HG02970 (cell line): Measurements from ENCODE around the gene LAMA2.

Source experiments
- ATAC-seq: cut with Tn5 transposase; IDR thresholded peaks from one replicate; pipeline ENCODE4 v1.9.1; 2021; ENCODE audit warnings: mild to moderate bottlenecking, moderate library complexity, moderate number of reproducible peaks; ENCODE audit not compliant: unreplicated experiment, low FRiP score

The LAMA2 gene

GRCh38 chr6:129536271-129536670 lies 653.3 kb downstream of the LAMA2 start:
- no peak for ATAC-seq

GRCh38 chr6:129539032-129539431 lies 656.1 kb downstream of the LAMA2 start:
- no peak for ATAC-seq

GRCh38 chr6:129542705-129543104 lies 659.8 kb downstream of the LAMA2 start:
- no peak for ATAC-seq

GRCh38 chr6:129543981-129544380 lies 661.0 kb downstream of the LAMA2 start:
- no peak for ATAC-seq

GRCh38 chr6:129544892-129545612 lies 662.1 kb downstream of the LAMA2 start:
- ATAC-seq, result no peak

- ATAC-seq, result no peak
Observed at GRCh38 chr6:129546702-129547101, 663.8 kb downstream of the LAMA2 start.

GRCh38 chr6:129551486-129551885 lies 668.5 kb downstream of the LAMA2 start:
- no peak for ATAC-seq

GRCh38 chr6:129552413-129552812 lies 669.5 kb downstream of the LAMA2 start:
- no peak for ATAC-seq

GRCh38 chr6:129555206-129555832 lies 672.4 kb downstream of the LAMA2 start:
- ATAC-seq, result no peak

- no peak for ATAC-seq
Observed at GRCh38 chr6:129558248-129558647, 675.3 kb downstream of the LAMA2 start.

- ATAC-seq, result no peak
Observed at GRCh38 chr6:129565366-129565765, 682.4 kb downstream of the LAMA2 start.

- no peak for ATAC-seq
Observed at GRCh38 chr6:129565811-129566210, 682.9 kb downstream of the LAMA2 start.
